ENCODE data around the gene DLEC1.
"Not testable (repeated sequence)": the region's sequence is repeated elsewhere in the genome, so short reads cannot be mapped to it uniquely, and the experiment has no call there.

Gene DLEC1

DNA sequence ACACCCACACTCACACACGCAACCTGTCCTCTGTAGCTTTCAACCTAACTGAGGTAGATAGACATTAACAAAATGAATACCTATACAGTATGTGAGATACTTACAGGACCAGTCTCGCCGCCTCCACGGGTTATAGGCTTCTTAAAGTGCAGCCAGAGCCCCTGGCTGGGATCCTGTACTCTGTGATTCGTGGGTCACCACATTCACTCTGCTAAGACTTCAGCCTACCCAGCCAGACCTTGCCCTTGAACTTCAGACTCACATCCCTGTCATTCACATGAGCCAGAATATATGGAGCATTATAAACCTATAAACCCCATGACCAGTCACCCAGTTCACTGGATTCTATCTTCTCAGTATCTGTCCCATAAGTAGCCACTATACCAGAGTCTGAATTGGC is 1.4 kb downstream of the DLEC1 start:
- no peak for DNase-seq (ENCODE audit: low read depth)

DNA sequence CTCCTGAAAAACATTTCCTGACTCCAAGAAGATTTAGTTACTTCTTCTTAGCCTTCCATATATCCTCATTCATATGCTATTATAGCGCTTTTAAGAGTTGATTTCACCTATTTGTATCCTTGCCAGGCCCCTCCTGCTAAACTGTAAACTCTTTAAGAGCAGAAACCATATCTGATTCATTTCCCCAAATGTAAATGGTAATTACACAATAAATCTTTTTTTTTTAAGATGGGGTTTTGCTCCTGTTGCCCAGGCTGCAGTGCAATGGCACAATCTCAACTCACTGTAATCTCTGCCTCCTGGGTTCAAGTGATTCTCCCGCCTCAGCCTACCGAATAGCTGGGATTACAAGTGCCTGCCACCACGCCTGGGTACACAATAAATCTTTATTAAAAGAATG is 4.5 kb downstream of the DLEC1 start:
- DNase-seq (ENCODE audit: low read depth): no peak

DNA sequence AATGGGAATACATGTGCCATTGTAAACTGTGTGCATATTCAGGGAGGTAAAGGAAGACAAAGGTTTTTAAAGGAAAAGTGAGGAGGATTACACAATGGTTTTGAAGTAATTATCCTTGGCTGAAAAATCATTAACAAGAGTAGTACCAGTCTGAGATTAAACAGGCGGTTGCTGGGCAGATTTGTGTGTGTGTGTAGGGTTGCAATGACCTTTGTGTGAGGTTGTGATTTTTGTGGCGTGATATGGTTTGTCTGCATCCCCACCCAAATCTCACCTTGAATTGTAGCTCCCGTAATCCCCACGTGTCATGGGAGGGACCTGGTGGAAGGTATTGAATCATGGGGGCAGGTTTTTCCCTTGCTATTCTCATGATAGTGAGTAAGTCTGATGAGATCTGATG is 7.0 kb downstream of the DLEC1 start:
- no peak for DNase-seq (ENCODE audit: low read depth)

DNA sequence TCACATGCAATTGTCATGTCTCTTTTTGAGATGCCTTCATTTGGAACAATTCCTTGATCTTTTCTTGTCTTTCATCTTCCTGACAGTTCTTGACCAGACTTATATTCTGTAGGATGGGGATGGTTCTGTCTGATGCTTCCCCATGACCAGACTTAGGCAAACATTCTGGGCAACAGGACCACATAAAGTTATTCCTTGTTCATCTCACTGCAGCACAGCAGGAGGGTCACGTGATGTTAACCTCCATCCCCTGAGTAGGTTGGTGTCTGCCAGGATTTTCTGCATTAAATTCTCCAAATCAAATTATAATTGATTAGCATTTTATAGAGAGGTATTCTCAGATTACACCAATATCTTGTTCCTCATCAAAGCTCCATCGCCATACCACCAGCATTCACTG is 7.8 kb downstream of the DLEC1 start:
- DNase-seq (ENCODE audit: low read depth): no peak

DNA sequence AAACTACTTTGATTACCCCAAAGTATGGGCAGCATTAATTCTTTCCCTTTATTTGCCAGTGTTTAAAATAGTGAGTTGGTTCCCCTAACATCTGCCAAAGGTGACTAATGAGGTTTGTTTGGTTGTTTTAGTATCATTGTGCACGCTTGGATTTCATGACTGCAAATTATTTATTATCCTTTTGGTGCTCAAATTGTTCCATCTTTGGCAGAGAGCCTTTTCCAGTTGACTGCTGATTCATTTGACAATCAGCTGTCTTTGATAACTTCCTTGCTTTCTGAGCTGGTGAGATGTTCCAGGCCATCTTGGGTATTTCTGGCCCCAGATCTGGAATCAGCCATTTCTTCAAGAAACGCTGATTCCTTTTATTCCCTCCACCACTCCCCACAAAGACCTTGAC is 8.9 kb downstream of the DLEC1 start:
- DNase-seq (ENCODE audit: low read depth): no peak

DNA sequence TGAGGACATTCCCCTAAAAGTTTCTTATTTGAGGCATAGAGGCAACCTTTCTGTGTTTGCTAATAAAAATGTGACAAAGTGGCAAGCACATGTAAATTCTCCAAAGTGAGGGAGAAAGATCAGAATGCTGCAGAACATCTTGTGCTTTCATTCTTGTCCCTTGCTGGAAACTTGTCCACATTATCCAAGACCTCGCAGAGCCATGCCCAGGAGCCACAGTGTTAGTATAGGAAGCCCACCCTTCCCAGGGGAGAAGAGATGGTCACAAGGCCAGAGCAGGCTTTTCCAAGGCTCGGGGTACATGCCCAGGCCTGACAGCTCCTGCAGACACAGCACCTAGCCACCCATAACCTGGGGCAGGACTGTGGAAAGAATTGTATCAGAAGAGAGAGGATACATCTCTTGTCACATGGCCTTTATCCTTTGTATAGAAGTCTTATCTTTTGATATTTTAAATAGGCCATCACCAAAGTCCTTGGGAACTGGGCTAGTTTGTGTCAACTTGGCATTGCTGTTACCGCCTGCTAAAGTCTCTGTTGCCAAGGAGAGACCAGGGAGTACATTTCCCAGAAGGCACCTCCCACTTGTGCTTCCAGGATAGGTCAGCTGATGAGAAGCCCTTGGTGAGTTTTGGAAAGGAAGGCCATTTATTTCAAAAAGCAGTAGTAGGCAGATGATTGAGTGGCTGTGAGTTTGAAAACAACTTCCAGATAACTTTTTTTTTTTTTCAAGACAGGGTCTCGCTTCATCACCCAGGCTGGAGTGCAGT is 10.5 kb downstream of the DLEC1 start:
- DNase-seq (ENCODE audit: low read depth): no peak

DNA sequence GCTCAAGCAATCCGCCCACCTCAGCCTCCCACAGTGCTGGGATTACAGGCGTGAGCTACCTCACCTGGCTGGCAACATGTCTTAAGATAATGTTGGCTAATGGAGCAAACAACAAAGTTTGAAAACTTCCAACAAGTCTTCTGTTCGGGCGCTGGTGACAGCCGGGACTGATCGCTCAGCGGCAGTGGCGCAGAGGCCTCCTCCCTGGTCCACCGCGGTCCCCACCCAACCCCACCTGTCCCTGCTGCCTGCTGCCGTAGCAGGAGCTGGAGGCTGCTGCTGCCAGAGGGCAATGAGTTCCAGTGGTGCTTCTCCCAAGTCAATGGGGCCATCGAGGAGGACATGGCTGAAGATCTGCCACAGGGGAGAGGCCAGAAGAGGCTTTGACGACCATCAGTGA is 12.1 kb downstream of the DLEC1 start:
- DNase-seq (ENCODE audit: low read depth): no peak

DNA sequence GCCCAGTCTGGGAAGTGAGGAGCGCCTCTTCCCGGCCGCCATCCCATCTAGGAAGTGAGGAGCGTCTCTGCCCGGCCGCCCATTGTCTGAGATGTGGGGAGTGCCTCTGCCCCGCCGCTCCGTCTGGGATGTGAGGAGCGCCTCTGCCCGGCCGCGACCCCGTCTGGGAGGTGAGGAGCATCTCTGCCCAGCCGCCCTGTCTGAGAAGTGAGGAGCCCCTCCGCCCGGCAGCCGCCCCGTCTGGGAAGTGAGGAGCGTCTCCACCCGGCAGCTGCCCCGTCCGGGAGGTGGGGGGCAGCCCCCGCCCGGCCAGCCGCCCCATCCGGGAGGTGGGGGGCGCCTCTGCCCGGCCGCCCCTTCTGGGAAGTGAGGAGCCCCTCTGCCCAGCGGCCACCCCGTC is 14.3 kb downstream of the DLEC1 start:
- DNase-seq (ENCODE audit: low read depth): not testable (repeated sequence)

DNA sequence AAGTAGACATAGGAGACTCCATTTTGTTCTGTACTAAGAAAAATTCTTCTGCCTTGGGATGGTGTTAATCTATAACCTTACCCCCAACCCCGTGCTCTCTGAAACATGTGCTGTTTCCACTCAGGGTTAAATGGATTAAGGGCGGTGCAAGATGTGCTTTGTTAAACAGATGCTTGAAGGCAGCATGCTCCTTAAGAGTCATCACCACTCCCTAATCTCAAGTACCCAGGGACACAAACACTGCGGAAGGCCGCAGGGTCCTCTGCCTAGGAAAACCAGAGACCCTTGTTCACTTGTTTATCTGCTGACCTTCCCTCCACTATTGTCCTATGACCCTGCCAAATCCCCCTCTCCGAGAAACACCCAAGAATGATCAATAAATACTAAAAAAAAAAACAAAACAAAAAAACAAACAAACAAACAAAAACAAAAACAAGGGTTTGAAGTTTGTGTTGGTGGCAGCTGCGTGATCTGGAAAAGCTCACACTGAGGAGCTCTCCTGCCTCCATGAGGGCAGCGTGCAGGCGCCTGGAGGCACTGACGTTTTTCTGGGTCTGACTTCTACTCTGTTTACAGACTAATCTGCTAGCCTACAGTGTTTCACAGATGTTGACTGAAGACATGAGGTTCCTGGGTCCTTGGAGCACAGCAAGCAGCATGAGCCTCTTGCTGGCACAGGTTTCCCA is 14.9 kb downstream of the DLEC1 start:
- DNase-seq (ENCODE audit: low read depth): not testable (repeated sequence)

DNA sequence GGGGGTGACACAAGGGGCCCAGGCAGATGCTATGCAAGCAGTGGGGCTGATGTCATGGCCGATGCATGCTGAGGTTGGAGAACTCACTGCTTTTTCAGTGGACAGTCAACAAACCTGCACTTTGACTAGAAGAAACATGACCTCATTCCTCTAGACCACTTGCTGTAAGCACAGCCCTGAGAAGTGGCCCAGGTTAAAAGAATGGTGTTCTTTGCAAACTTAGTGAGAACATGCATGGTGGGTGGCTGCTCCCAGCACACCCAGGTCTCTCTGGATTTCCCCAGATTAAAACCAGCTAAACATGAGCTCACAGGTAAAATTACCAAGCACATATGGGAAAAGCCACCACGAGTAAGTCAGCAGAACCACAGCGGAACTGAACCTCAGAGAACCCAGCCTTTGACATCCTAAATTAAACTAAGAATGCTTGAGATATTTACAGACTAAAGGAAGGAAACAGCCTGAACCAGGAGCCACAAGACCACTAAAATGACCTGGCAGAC is 15.5 kb downstream of the DLEC1 start:
- DNase-seq (ENCODE audit: low read depth): no peak

DNA sequence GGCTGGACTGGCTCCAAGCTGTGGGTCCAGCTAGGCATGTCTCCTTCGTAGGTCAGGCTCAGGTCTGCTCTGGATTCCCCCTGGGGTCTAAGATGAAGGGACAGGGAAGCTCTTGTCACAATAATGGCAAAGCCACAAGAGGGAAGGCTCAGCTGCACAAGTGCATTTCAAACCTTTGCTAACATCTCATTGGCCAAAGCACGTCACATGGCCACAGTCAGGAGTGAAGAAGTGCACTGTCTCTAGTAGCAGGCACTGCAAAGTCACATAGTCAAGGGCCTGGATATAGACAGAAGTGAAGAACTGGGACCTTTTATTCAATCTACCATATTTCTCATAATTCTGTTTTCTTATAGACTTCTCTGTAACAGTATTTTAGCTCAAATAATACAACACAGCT is 20.1 kb downstream of the DLEC1 start:
- DNase-seq (ENCODE audit: low read depth): no peak

DNA sequence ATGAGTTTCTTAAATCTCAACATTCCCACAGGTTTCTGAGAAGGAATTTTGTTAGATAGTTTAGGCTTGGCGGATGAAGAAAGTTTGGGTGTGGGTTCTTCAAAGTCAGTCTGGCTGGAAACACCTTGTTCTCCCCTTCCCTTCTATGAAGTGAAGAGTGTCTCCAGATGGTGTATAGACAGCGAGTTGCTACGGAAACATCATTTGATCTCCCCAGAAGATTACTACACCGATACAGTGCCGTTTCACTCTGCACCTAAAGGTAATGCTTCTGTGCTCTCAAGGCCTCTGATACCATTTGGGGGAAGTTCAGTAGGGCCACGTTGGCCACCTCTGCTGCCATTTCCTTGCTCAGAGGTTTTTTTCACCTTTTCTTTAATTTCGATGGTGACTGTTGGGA is 20.6 kb downstream of the DLEC1 start:
- DNase-seq (ENCODE audit: low read depth): no peak

DNA sequence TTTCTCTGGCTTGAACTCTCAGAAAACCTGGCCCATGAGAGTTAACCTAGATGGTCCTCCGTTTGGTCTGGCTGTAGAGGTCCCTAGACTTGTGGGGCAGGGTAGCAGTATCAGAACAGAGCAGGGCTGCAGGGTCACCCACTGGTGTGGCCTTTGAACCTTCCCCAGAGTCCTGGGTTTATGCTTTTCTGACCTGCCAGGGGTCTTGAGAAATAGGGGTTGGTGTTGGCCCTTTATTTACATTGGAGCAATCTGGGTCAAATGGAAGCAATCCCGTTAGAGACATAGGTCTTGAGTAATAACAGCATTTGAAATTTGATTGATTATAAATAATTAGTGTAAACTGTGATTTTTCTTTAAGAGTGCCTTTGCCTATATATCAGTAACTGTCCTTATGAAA is 23.8 kb downstream of the DLEC1 start:
- DNase-seq (ENCODE audit: low read depth): no peak

DNA sequence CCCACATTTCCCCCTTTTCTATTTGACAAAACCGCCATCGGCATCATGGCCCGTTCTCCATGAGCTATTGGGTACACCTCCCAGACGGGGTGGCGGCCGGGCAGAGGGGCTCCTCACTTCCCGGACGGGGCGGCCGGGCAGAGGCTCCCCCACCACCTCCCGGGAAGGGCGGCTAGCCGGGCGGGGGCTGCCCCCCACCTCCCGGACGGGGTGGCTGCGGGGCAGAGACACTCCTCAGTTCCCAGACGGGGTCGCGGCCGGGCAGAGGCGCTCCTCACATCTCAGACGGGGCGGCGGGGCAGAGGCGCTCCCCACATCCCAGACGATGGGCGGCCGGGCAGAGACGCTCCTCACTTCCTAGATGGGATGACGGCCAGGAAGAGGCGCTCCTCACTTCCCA is 25.4 kb downstream of the DLEC1 start:
- not testable (repeated sequence) for DNase-seq (ENCODE audit: low read depth)

DNA sequence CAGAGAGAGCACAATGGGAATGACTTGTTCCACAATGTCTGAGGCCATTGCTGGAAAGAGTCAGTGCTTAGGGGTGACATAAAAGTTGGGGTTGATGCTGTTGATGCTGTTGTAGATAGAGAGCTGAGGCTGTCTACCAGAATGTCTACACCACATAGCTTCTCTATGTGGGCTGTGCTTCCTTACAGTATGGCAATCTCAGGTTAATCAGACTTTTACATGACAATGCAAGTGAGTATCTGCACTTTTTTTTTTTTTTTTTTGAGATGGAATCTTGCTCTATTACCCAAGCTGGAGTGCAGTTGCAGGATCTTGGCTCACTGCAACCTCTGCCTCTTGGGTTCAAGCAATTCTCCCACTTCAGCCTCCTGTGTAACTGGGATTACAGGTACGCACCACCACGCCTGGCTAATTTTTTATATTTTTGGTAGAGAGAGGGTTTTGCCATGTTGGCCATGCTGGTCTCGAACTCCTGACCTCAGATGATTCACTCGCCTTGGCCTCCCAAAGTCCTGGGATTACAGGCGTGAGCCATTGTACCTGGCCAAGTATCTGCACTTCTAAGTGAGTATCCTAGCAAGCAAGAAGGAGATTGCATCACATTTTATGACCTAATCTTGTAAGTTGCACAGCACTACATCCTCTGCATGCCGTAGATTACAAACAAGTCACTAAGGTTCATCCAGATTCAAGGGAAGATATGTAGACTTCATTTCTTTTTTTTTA is 28.7 kb downstream of the DLEC1 start:
- no peak for DNase-seq (ENCODE audit: low read depth)

DNA sequence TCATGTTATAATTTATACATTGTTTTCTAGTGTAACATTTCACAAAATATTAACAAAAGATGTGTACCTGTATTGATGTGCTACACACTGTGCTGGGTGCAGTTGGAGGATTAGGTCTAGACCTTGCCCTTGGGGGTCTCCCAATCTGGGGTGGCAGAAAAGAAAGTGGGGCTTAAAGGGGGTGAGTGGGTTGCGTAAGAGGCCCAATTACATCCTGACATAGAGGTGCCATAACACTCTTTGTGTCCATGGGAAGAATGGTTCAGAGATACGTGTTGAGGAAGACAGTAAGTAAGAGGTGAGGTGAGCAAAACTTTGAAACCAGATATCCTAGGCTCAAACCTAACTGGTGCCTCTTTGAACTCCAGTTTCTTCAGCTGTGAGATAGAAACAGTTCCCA is 31.0 kb downstream of the DLEC1 start:
- no peak for DNase-seq (ENCODE audit: low read depth)

DNA sequence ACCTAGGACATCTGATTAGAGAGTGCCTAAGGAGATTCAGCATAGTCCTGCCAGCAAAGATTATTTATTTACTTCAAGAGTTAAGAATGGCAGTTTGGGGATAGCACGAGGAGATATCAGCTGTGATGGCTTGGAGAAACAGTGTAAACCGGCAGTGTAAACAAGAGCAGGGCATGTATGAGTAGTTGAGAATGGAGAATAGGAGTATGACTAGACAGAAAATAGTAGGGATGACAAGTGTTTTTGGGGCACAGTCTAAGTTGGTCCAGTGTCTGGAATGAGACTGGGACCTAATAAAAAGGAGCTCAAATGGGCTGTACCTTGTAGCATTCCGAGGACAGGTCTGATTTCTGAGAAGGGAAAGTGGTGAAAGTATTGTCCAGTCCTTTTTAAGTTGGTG is 38.1 kb downstream of the DLEC1 start:
- DNase-seq (ENCODE audit: low read depth): not testable (repeated sequence)

DNA sequence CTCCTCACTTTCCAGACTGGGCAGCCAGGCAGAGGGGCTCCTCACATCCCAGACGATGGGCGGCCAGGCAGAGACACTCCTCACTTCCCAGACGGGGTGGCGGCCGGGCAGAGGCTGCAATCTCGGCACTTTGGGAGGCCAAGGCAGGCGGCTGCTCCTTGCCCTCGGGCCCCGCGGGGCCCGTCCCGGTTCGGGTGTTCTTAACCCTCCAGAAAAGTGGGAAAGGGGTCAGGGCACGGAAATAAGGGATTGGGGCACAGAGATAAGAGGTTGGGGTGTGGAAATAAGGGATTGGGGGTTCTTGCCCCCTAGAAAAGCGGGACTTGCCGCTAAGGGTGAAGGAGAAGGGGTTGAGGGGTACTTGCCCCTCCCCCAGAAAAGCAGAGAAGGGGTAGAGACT is 43.3 kb downstream of the DLEC1 start:
- not testable (repeated sequence) for DNase-seq (ENCODE audit: low read depth)

DNA sequence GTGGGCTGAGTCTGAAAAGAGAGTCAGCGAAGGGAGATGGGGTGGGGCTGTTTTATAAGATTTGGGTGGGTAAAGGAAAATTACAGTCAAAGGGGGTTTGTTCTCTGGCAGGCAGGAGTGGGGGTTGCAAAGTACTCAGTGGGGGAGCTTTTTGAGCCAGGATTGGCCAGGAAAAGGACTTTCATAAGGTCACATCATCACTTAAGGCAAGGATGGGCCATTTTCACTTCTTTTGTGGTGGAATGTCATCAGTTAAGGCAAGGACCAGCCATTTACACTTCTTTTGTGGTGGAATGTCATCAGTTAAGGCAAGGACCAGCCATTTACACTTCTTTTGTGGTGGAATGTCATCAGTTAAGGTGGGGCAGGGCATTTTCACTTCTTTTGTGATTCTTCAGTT is 44.2 kb downstream of the DLEC1 start:
- DNase-seq (ENCODE audit: low read depth): not testable (repeated sequence)

DNA sequence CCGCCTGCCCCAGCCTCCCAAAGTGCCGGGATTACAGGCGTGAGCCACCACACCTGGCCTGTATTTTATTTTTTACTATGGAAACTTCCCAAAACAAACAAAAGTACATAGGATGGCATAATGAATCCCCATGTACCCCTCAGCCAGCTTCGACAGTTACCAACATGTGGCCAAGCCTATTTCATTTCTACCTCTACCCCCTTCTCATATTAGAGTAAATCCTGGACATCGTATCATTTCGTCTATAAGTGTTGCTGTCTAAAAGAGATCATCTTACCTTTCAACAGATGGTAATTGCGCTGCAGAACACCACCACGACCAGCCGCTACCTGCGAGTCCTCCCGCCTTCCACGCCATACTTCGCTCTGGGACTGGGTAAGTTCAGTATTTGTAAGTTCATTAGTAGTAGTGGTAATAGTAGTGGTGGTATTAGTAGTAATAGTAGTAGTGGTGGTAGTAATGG is 44.9 kb downstream of the DLEC1 start:
- no peak for DNase-seq (ENCODE audit: low read depth)

DNA sequence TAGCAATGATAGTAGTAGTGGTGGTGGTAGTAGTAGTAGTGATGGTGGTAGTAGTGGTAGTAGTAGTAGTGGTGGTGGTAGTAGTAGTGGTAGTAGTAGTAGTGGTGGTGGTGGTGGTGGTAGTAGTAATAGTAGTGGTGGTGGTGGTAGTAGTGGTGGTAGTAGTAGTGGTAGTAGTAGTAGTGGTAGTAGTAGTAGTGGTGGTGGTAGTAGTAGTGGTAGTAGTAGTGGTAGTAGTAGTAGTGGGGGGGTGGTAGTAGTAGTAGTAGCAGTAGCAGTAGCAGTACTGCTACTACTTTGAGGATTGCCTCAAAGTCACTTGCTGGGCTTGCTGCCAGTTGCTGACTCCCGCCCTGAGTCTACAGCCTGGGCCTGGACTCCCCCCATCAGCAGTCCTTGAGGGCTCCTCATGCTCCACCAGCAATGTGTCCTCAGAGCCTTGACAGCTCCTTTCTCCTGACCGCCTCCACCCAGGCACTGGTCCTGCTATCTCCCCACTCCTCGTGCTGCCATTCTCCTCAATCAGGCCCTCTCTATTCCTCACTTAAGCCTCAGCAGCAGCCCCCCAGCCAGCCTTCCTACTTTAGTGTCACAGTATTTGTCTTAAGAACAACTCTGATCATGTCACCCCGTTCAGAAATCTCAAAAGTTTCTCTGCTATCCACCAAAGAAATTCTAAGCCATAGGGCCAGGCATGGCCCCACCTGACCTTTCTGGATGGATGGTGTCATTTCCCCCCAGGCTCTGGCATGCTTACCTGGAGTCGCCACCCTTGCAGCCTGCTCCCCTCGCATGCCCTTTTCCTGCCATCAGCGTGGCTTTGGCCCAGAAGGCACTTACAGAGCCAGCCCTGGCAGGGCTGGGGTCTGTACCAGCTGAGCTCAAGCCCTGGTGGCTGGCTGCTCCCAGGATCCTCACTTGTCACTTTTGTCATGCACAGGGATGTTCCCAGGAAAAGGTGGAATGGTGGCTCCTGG is 45.6 kb downstream of the DLEC1 start:
- no peak for DNase-seq (ENCODE audit: low read depth)
